Hematopoietic multipotent progenitor cell treated with erythropoietin and hydrocortisone succinate and interleukin-3 and kit ligand, for 4 days (in vitro differentiated cells): ENCODE results near the gene REL.
A peak's percentile ranks its signal among the peaks of the same experiment; 100 is the strongest.
"Not testable (repeated sequence)": the region's sequence is repeated elsewhere in the genome, so short reads cannot be mapped to it uniquely, and the experiment has no call there.

Experiments used
- DNase-seq: peaks from one replicate; pipeline ENCODE4 v3.0.0-alpha.2; 2015

REL gene

DNA sequence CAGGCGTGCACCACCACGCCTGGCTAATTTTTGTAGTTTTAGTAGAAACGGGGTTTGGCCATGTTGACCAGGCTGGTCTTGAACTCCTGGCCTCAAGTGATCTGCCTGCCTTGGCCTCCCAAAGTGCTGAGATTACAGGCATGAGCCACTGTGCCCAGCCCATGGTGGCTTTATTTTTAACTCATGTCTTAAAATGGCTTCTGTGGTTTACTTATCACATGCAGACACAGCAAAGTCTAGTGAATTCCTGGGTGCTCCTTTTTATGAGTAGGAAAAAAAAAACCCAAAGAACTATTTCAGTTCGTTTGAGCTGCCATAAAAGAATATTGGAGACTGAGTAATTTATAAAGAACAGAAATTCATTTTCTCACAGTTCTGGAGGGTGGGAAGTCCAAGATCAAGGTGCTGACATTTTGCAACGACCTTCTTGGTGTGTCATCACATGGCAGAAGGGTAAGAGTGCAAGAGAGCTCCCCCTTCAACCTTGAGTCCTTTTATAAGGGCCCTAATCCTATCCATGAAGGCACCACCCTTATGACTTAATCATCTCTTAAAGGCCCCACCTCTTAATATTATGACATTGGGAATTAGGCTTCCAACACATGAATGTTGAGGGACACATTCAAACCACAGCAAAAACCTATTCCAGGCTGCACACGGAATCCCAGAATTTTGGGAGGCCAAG lies 12.6 kb upstream of the REL start:
- DNase-seq = peak; percentile 35

DNA sequence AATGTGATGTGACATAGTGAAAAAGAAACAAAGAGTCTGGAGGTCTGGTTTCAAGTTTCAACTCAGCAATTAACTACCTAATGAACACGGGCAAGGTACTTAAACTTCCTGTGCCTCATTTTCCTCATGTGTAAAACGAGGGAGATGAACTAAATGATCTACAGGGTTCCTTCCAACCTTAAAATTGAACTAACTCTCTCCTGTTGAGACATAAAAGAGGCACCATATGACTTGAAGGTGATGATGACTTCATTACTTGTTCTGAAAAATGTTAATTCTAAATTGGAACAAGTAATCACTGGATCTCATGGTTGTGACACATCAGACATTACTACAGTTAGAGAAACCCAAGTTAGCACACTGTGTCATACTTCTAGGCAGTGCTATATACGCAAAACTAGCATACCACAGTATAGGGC lies 8.9 kb upstream of the REL start:
- no peak for DNase-seq

DNA sequence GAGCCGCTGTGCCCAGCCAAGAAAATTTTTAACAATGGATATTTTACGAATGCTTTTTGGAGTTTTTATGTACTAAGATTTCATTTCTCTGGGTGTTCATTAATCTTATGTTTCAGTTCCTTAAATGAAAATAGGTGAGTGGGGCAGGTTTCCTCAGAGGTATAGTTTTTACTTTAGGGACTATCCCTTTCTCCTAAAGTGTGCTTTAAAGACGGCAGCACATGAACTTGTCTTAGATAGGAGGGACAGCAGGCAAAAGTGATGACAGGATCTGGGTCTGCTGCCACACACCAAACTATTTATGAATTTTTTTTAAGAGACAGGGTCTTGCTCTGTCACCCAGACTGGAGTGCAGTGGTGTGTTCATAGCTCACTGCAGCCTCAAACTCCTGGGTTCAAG lies 8.0 kb upstream of the REL start:
- DNase-seq = no peak

DNA sequence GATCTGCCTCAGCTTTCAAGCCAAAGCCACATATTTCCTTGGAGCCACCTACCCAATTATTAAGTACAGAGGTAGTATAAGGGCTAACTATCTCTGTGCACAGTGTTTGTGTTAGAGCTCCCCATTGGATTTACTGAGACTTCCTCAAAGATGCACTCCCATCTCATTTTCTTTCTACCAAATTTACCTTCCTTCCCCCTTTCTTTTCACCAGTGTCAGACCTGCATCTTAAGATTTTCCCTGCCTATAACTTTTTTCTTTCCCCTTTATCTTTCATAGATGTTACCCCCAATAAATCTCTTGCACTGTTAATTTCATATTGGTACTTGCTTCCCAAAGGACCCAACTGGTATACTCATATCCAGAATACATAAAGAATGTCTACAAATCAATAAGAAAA lies 5.9 kb upstream of the REL start:
- DNase-seq = no peak

DNA sequence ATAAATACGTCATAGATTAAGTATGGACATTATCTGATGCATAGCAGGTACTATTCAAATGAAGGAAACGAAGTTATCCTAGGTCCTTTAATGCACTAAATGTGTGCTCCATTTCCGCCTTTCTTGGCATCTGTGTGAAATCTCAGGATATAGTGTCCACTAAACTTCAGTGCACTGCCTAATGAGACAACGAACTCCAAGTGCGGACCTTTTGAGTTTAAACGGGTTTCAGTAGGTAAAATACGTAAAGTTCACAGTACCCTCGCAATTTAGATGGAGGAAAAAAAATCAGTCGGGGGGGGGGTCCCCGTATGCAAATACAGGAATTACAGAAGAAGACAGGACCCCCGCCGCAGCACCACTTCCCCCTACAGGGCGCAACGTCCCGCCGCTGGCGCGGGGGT lies 729 bp upstream of the REL start:
- no peak for DNase-seq

DNA sequence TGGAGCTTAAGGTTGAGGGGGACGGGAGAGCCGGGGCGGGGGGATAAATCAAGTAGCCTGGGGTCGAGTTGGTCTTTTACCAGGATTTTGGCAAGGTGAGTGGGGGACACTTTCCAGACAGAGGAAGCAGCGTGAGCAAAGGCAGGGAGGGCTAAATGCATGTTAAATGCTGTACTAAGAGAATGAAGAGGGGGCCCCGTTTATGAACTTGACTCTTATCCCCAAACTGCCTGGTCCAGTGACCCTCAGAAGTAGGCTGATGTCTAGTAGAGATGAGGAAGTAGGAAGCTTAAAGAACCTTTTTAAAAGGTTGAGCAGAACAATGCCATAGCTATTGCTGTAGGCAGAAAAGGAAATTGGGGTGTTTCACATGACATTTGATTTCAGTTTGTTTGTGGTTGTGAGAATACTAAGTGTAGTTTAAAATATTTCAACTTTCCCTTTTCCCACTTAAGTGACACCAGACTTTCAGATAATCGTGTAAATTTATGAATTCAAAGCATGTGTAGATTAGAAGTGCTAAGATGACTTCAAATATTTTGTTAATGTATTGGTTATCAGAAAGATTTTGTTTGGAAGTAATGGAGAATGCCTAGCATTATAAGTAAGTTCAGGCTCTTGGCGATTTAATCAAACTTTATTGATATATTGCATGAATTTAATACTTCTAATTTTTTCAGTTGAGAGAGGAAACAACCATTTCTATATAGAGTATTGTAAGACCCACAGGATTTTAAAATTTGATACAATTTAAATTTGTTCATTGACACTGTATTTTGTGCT lies 1.8 kb downstream of the REL start:
- peak; percentile 77 for DNase-seq

DNA sequence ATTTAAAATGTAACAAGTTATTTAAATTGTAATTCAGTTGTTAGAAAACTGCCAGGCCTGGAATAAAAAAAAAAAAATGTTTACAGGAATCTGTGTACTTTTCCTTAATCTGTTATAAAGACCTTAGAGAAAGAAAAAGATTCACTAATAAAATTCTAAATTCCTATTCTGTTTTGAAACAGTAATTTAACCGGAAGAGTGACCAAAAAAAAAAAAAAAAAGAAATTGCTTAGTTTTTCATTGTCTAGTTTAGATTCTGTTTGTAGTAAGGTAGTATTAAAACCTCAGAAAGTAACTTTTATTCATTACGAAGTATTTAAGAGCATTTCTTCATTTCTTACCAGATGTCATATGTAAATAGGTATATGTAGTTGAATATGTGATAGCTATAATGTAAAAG lies 2.5 kb downstream of the REL start:
- DNase-seq = no peak

DNA sequence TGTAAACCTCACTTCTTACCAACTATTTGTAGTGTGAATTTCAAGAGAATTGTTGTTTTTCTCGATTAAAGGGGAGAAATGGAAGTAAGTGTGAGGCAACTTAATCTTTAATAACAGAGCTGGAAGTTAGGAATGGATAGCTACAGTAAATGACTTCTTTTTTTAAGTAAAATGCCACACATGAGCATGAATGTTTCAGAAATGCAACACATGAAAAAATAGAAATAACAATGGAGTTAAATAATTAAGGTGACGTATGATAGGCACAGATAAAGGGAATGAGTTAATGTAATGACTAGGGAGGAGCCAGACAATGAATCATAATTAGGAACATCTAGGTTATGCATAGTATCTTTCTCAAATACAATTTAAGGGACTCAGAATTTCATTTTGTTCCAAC lies 3.4 kb downstream of the REL start:
- DNase-seq = peak; percentile 64

DNA sequence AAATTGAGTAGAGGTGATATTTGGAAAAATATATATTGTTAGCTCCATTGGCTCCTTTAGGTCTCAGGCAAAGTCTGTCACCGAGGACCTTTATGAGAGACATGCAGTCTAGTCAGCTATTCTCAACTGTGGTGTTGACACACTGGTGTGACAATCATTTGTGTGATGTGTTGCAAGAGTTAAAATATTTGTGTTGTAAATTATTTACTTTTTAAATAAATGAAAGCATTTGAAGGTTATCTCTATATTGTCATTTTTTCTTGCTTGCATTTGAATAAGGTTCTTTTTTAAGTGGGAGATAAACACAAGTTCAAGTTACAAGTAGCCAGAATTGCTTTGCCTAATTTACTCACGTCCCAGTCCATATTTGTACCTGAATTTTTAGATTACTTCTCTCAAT lies 4.3 kb downstream of the REL start:
- peak; percentile 28 for DNase-seq

DNA sequence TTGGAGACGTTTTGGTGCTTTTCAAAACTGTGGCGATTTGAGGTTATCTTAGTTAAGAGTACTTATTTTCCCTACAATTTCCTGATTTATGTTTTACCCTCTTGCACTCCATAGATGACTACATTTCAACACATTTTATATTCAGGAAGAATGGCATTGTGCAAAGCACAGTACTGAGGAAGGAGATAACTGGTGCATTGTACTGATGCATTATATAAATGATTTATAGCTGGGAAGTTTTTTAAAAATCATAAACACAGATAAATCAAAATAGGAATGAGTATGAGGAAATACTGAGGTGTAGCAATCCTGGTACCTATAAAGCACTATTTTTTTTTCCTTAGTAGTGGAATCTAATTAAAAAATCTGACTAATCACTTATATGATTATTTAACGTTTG lies 5.6 kb downstream of the REL start:
- peak; percentile 14 for DNase-seq

DNA sequence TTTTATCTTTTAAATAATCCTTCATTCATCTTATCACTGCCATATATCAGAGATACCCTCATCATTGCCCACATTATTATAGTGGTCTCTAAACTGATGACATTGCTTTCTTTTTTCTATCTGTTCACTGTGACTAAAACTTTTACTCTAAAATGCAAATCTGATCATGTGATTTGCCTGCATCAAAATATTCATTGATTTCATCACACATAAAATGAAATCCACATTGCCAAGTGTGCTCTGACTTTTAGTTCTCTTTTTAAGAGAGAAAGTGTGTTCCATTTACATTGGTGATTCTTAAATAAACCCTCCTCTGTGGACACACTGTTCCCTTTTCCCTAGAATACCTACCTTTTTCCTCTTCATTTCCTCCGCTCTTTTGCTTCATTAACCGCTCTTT lies 7.5 kb downstream of the REL start:
- DNase-seq = peak; percentile 22

DNA sequence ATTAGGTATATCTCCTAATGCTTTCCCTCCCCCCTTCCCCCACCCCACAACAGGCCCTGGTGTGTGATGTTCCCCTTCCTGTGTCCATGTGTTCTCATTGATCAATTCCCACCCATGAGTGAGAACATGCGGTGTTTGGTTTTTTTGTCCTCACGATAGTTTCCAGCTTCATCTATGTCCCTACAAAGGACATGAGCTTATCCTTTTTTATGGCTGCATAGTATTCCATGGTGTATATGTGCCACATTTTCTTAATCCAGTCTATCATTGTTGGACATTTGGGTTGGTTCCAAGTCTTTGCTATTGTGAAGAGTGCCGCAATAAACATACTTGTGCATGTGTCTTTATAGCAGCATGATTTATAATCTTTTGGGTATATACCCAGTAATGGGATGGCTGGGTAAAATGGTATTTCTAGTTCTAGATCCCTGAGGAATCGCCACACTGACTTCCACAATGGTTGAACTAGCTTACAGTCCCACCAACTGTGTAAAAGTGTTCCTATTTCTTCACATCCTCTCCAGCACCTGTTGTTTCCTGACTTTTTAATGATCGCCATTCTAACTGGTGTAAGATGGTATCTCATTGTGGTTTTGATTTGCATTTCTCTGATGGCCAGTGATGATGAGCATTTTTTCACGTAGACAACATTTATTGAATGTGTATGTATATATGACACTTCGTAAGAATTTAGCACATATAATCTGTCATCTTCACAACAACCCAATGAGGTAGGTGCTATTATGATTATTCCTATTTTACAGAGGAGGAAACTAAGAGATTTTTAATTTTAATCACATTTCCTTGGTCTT lies 8.4 kb downstream of the REL start:
- DNase-seq = not testable (repeated sequence)

DNA sequence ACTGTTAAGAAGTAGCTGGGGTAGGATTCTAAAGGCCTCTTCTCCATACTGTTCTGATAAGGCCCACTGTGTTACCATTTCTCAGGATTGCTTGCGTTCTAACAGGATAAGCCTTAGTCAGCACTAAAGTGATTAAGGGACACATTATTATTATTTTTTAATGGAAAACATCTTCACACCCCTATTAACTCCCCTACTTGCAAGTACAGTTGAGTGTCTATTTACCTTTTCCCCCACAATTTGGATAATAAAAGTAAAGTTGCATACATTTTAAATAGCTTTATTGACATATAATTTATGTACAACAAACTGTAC lies 9.0 kb downstream of the REL start:
- no peak for DNase-seq

DNA sequence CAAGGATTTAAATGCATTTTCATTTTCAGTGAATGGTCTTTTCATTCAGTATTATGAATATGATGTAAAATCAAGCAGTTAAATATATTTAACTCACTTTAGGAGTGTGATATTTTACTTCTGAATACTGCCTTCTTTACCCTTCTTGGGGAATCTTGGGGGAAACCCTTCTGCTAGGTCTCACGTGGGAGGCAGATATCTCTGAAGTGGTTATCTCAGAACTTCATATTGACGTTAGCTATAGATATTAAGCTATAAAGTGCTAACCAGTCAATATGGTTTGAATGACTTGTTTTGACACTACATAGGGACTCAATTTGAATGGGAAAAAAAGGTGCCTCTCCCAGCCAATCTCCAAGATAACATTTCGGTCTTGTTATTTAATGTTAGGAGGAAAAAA lies 9.8 kb downstream of the REL start:
- peak; percentile 50 for DNase-seq

DNA sequence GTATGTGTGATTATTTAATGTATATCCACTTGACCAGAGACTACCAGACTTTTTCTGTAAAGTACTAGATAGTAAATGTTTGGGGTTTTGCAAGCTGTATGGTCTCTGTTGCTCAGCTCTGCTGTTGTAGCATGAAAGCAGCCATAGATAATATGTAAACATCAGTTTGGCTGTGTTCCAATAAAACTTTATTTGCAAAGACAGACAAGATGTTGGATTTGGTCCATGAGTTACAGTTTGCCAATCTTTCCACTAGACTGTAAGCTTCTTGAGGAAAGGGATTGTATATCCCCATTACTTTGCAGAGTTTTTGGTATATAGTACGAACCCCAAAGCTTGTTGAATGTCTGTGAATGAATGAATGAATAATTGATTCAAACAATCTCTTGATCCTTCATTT lies 17.2 kb downstream of the REL start:
- DNase-seq = no peak

DNA sequence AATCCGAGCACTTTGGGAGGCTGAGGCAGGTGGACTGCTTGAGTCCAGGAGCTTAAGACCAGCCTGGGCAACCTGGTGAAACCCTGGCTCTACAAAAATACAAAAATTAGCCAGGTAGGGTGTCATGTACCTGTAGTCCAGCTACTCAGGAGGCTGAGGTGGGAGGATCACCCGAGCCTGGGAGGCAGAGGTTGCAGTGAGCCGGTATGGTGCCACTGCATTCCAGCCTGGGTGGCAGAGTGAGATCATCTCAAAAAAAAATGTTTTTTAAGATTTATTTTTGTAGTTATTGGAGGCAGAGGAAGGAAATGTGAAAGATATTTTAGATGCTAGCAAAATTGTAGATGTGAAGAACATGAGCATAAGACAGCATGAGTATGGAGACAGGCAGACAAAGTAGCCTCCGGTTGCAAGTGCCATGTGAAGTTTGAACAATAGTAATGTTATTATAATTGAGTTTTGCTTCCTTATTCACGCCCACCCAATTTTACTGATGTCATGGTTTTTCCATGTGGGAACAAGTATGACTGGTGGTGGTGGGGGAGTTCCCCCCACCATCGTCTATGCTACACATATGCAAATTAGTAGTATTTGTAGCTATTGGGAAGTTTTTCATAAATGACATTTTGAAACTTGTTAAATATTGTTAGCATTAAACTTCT lies 18.0 kb downstream of the REL start:
- no peak for DNase-seq

DNA sequence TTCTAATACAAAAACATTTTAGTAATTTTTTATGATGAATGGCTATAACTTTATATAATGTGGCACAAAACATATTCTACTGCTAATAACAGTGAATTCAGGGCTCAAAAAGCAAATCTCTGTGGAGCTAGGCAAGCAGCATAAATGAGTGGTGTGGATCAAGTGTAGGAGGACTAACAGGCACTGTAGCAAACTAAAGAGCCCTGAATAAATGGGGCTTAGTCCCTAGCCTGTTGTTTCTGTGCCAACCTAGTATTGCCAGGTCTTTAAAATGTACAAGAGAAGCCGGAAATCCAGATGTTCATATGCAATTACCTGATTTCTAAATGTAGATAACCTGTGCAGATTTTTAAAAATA lies 18.5 kb downstream of the REL start:
- DNase-seq = no peak

DNA sequence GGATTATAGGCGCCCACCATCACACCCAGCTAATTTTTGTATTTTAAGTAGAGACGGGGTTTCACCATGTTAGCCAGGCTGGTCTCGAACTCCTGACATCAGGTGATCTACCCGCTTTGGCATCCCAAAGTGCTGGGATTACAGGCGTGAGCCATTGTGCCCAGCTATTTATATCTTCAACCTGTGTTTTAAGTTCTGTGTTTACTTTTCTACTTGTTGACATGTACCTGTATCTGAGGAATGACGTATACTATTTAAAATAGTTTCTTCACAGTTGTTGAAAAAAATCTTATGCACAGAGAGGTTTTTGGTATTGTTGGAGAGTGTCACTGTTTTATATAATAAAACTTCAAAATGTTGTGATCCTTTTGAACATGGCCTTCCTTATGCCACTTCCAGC lies 19.9 kb downstream of the REL start:
- not testable (repeated sequence) for DNase-seq

DNA sequence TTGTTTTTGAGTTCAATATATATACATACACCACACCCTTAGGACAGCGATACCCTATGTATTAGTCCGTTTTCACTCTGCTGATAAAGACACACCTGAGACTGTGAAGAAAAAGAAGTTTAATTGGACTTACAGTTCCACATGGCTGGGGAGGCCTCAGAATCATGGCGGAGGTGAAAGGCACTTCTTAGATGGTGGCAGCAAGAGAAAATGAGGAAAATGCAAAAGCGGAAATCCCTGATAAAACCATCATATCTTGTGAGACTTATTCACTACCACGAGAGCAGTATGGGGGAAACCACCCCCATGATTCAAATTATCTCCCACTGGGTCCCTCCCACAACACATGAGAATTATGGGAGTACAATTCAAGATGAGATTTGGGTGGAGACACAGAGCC lies 24.5 kb downstream of the REL start:
- not testable (repeated sequence) for DNase-seq

DNA sequence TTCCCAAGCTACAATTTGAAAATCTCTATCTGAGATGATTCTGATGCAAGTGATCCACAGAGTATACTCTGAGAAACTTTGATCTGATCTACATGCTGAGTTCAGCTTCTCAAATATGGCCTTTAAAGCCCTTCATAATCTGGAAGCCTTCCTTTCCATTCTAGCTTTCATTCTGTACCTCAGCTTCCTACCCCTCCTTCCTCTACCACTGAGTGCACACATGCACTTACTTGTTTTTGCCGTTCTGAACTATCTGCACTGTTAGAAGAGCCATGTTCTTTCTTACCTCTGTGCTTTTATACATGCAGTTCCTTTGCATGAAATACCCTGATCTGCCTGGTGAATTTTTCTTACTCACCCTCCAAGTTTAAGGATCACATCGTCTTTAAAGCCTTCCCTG lies 25.0 kb downstream of the REL start:
- no peak for DNase-seq

DNA sequence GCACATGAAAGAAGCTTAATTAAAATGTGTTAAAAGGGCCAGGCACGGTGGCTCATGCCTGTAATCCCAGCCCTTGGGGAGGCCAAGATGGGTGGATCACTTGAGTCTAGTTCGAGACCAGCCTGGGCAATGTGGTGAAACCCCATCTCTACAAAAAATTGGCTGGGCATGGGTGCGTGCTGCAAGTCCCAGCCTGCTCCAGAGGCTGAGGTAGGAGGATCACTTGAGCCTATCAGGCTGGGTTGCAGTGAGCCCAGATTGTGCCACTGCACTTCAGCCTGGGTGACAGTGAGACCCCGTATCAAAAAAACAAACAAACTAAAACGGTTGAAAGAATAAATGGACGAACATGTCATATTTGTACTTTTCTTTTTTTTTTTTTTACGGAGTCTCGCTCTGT lies 26.0 kb downstream of the REL start:
- no peak for DNase-seq

DNA sequence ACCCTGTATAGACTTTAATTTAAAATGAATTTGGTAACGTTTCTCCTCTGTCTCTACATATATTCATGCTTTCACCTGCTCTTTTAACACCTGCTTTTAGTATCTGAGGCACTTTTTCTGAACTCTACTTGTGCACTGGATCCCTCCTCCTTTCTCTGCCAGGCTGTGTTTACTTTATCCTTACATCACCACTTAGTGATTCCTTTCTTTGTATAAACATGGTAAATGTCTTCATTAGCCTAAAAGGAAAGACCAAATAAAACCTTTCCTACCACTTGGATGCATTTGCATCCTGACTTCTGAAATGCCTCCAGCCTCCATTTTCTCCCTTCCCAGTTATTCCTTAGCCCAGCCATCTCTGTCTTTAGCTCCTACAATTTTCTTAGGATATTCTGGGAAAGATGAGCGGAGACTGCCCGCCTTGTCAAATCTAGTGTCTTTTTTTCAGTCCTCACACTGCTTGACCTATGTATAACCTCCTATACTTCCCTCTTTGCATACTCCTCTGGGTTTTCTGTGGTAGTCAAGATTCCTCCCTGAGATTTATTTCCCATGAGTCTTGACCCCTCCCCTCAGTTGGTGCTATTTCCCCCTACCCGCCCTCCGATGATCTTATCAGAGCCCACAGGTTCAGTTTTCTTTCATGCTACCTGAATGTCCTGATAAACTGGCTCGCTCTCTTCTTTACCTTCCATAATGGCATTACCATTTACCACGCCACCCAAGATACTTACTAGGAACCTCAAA lies 44.8 kb downstream of the REL start:
- DNase-seq = no peak
